Trophoblast cell (in vitro differentiated cells and primary cell): Measurements from ENCODE around the gene CTDSPL.
"Not testable (repeated sequence)": the region's sequence is repeated elsewhere in the genome, so short reads cannot be mapped to it uniquely, and the experiment has no call there.

ENCODE experiments used
- DNase-seq, 2 donors: peaks; one replicate each; pipeline ENCODE4 v3.0.0-alpha.2; 2016
- H2AFZ ChIP-seq: 2 replicates; pipeline ENCODE4 v1.6.1; 2013; ENCODE audit warnings: low read length, moderate library complexity, mild to moderate bottlenecking; ENCODE audit not compliant: insufficient read depth, poor library complexity
- H2AK5ac ChIP-seq: 2 replicates; pipeline ENCODE4 v1.6.1; 2013; ENCODE audit warnings: mild to moderate bottlenecking, low read length
- H2BK120ac ChIP-seq: 2 replicates; pipeline ENCODE4 v1.6.1; 2013; ENCODE audit warnings: low read length, mild to moderate bottlenecking, moderate library complexity; ENCODE audit not compliant: insufficient read depth, poor library complexity
- H2BK12ac ChIP-seq: 2 replicates; pipeline ENCODE4 v1.6.1; 2013; ENCODE audit warnings: mild to moderate bottlenecking, low read length, moderate library complexity
- H2BK5ac ChIP-seq: 2 replicates; pipeline ENCODE4 v1.6.1; 2013; ENCODE audit warnings: low read length, low read depth, moderate library complexity, mild to moderate bottlenecking; ENCODE audit not compliant: poor library complexity
- H3K14ac ChIP-seq: 2 replicates; pipeline ENCODE4 v1.6.1; 2013; ENCODE audit warnings: mild to moderate bottlenecking, low read length
- H3K18ac ChIP-seq: 2 replicates; pipeline ENCODE4 v1.6.1; 2013; ENCODE audit warnings: mild to moderate bottlenecking, low read length
- H3K23ac ChIP-seq: 2 replicates; pipeline ENCODE4 v1.6.1; 2013; ENCODE audit warnings: low read length
- H3K27ac ChIP-seq: 2 replicates; pipeline ENCODE4 v1.5.1; 2013; ENCODE audit warnings: low read depth, mild to moderate bottlenecking, inconsistent platforms, low read length, moderate library complexity
- H3K27me3 ChIP-seq: 2 replicates; pipeline ENCODE4 v1.6.1; 2013; ENCODE audit warnings: inconsistent platforms, mild to moderate bottlenecking, low read length, moderate library complexity; ENCODE audit not compliant: insufficient read depth
- H3K36me3 ChIP-seq, 2 experiments: 1 replicate in 1 of 2; 2 replicates in 1 of 2; pipeline ENCODE4 v1.6.1; 2013; ENCODE audit warnings: low read length in 2 of 2, mild to moderate bottlenecking in 2 of 2, moderate library complexity in 1 of 2; ENCODE audit not compliant: insufficient read depth in 2 of 2, control insufficient read depth in 1 of 2
- H3K4ac ChIP-seq: 2 replicates; pipeline ENCODE4 v1.6.1; 2013; ENCODE audit warnings: low read depth, mild to moderate bottlenecking, low read length, moderate library complexity
- H3K4me1 ChIP-seq, 2 experiments: 1 replicate in 1 of 2; 2 replicates in 1 of 2; pipeline ENCODE4 v1.6.1; 2013; ENCODE audit warnings: low read length in 2 of 2, mild to moderate bottlenecking in 2 of 2, moderate library complexity in 1 of 2; ENCODE audit not compliant: insufficient read depth in 2 of 2, control insufficient read depth in 1 of 2
- H3K4me2 ChIP-seq: 2 replicates; pipeline ENCODE4 v1.6.1; 2013; ENCODE audit warnings: inconsistent platforms, mild to moderate bottlenecking, low read length, moderate library complexity
- H3K4me3 ChIP-seq: 2 replicates; pipeline ENCODE4 v1.5.1; 2013; ENCODE audit warnings: mild to moderate bottlenecking, low read depth, low read length, inconsistent platforms
- H3K79me1 ChIP-seq: one replicate; pipeline ENCODE4 v1.6.1; 2013; ENCODE audit warnings: low read length
- H3K79me2 ChIP-seq: 2 replicates; pipeline ENCODE4 v1.6.1; 2013; ENCODE audit warnings: low read length, mild to moderate bottlenecking; ENCODE audit not compliant: control insufficient read depth, insufficient read depth, poor library complexity
- H3K9ac ChIP-seq: 2 replicates; pipeline ENCODE4 v1.6.1; 2013; ENCODE audit warnings: mild to moderate bottlenecking, low read length
- H3K9me3 ChIP-seq: 2 replicates; pipeline ENCODE4 v1.6.1; 2013; ENCODE audit warnings: low read depth, mild to moderate bottlenecking, control low read depth, inconsistent platforms, low read length; ENCODE audit not compliant: insufficient read depth
- H4K12ac ChIP-seq: 2 replicates; pipeline ENCODE4 v1.6.1; 2013; ENCODE audit warnings: low read depth, mild to moderate bottlenecking, low read length, moderate library complexity
- H4K8ac ChIP-seq: 2 replicates; pipeline ENCODE4 v1.6.1; 2013; ENCODE audit warnings: low read depth, mild to moderate bottlenecking, low read length, moderate library complexity
- H4K91ac ChIP-seq: one replicate; pipeline ENCODE4 v1.6.1; 2013; ENCODE audit warnings: low read depth, mild to moderate bottlenecking, low read length, moderate library complexity
- WGBS: extraction: QIAGEN DNeasy Blood & Tissue Kit; methylation state at CpG from one replicate; pipeline ENCODE4 v1.1.7; 2013; ENCODE audit warnings: missing lambda C conversion rate; ENCODE audit not compliant: insufficient read length, insufficient coverage; ENCODE audit errors: extremely low coverage; 5-methylcytosine and 5-hydroxymethylcytosine counted together

CTDSPL gene

DNA sequence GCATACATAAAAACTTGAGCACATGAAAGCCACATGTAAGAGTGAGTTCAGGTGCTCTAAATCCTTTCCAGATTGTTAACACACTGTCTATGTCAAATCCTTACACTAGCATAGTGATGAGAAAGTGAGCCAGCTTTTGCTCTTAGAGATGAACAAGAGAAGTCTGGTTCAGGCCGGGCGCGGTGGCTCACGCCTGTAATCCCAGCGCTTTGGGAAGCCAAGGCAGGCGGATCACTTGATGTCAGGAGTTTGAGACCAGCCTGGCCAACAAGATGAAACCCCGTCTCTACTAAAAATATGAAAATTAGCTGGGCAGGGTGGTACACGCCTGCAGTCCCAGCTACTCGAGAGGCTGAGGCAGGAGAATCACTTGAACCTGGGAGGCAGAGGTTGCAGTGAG, 46.5 kb upstream of the CTDSPL start:
- not testable (repeated sequence) for H3K9me3 ChIP-seq, H2AK5ac ChIP-seq, H3K4me2 ChIP-seq, H2BK120ac ChIP-seq, H4K91ac ChIP-seq, H4K12ac ChIP-seq, H3K4me1 ChIP-seq, H3K14ac ChIP-seq, H3K18ac ChIP-seq, H4K8ac ChIP-seq, H3K9ac ChIP-seq, H3K79me2 ChIP-seq, H3K79me1 ChIP-seq, H3K27ac ChIP-seq, H3K23ac ChIP-seq, H3K36me3 ChIP-seq, H2BK12ac ChIP-seq, H2BK5ac ChIP-seq, H3K4me3 ChIP-seq, DNase-seq, H3K4ac ChIP-seq, H2AFZ ChIP-seq, H3K27me3 ChIP-seq
- no CpG with 5 or more reads among the region's 9 CpGs for WGBS

DNA sequence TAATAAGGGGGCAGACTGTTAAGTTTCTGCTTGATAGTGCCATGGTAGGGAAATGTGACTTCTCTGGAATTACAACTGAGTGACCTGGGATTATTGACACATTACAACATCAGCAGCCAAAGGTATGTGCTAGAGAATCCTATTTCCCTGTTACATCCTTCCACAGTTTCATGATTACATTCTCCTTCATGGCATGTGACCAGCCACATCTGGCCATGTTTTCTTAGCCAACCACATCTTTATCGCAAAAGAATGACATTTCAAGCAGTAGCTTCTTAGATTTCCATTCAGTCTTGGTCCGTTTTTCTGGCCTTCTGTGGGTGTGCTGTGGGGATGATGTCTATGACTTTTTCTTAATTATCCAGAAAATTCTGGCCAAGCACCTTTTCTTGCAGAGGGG, 45.4 kb upstream of the CTDSPL start:
- Histone ChIP-seq H3K79me2 (no peaks in the 10 kb centered on the region), H3K18ac (no peak overlapping the region), H3K4me2 (no peak overlapping the region), H4K8ac (no peak overlapping the region), H3K27ac (no peak overlapping the region), H2BK120ac (no peak overlapping the region), H3K4me1 (peaks cover 0 to 3% of the 10 kb centered on the region in 2 experiments), H3K79me1 (no peaks in the 10 kb centered on the region), H3K14ac (no peak overlapping the region), H3K27me3 (no peaks in the 10 kb centered on the region), H3K23ac (no peak overlapping the region), H2AK5ac (no peak overlapping the region), H3K9me3 (no peaks in the 10 kb centered on the region), H2BK12ac (no peak overlapping the region), H4K91ac (no peak overlapping the region), H2BK5ac (no peak overlapping the region), H2AFZ (no peak overlapping the region), H3K4me3 (no peak overlapping the region), H3K9ac (no peak overlapping the region), H3K4ac (no peak overlapping the region), H4K12ac (no peak overlapping the region), H3K36me3 (peaks cover 0 to 3% of the 10 kb centered on the region in 2 experiments)
- DNase-seq, result no peak
- WGBS, result no CpG with 5 or more reads among the region's 2 CpGs

DNA sequence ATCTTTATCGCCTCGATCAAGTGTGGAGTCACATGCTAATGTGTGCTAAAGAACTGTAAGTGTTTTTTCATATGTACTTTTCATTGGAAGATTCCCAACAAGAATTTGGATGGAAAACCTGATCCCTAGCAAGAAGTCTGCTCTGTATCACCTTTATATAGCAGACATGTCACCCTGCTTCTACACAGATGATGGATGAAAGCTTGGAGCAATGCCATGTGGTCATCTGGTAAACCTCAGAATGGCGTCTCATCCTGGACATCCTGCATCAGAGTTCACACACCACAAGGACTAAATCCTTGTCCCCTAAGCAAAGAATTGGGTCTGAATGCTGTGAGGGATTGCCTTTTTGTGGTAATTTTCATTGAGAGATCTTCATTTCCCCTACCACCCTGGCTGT, 42.1 kb upstream of the CTDSPL start:
- H3K14ac ChIP-seq, result no peak overlapping the region
- no peak for DNase-seq
- no peak overlapping the region for H2AFZ ChIP-seq
- H3K9ac ChIP-seq, result no peak overlapping the region
- H3K4me1 ChIP-seq, result peaks cover 0 to 3% of the 10 kb centered on the region in 2 experiments
- no peaks in the 10 kb centered on the region for H3K9me3 ChIP-seq
- no CpG with 5 or more reads among the region's 3 CpGs for WGBS
- no peaks in the 10 kb centered on the region for H3K79me1 ChIP-seq
- H2BK120ac ChIP-seq, result no peak overlapping the region
- no peak overlapping the region for H2AK5ac ChIP-seq
- H3K4me3 ChIP-seq, result no peak overlapping the region
- no peaks in the 10 kb centered on the region for H3K79me2 ChIP-seq
- no peaks in the 10 kb centered on the region for H3K27me3 ChIP-seq
- H4K8ac ChIP-seq, result no peak overlapping the region
- H4K91ac ChIP-seq, result no peak overlapping the region
- no peak overlapping the region for H4K12ac ChIP-seq
- H3K23ac ChIP-seq, result no peak overlapping the region
- H2BK5ac ChIP-seq, result no peak overlapping the region
- H3K4me2 ChIP-seq, result no peak overlapping the region
- H3K36me3 ChIP-seq, result peaks cover 0 to 3% of the 10 kb centered on the region in 2 experiments
- no peak overlapping the region for H3K4ac ChIP-seq
- H2BK12ac ChIP-seq, result no peak overlapping the region
- H3K18ac ChIP-seq, result no peak overlapping the region
- no peak overlapping the region for H3K27ac ChIP-seq

DNA sequence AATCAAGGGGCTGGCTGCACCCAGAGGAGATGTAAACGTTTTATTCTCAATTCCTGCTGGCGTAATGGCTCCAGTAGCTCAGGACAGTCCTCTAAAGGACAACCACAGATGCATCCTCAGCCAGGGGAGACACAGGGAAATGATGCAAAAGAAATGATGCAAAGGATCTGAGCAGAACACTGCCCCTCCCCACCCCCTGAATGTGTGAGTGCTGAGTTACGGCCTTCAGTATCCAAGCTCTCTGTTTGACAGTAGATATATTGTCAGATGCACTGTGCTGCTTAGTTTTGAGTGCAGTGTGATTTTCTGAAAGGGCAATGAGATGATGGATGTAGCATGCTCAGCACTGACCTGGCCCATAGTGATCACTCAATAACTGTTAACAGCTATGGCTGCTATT, 41.4 kb upstream of the CTDSPL start:
- WGBS, result no CpG with 5 or more reads among the region's 3 CpGs
- no peaks in the 10 kb centered on the region for H3K79me1 ChIP-seq

More for the DNA sequence above, 41.4 kb upstream of the CTDSPL start:
- no peak overlapping the region for H3K4ac ChIP-seq
- H3K4me3 ChIP-seq, result no peak overlapping the region
- no peak overlapping the region for H4K12ac ChIP-seq
- H3K23ac ChIP-seq, result no peak overlapping the region
- no peak overlapping the region for H4K91ac ChIP-seq
- no peak overlapping the region for H3K18ac ChIP-seq
- no peak overlapping the region for H2BK5ac ChIP-seq
- H3K36me3 ChIP-seq, result peaks cover 0 to 3% of the 10 kb centered on the region in 2 experiments
- no peaks in the 10 kb centered on the region for H3K9me3 ChIP-seq
- no peak overlapping the region for H3K27ac ChIP-seq
- H4K8ac ChIP-seq, result no peak overlapping the region
- no peak for DNase-seq
- H3K14ac ChIP-seq, result no peak overlapping the region
- no peak overlapping the region for H3K9ac ChIP-seq
- H2AFZ ChIP-seq, result no peak overlapping the region
- H2BK12ac ChIP-seq, result no peak overlapping the region
- no peak overlapping the region for H3K4me2 ChIP-seq
- H2BK120ac ChIP-seq, result no peak overlapping the region
- H2AK5ac ChIP-seq, result no peak overlapping the region
- H3K4me1 ChIP-seq, result peaks cover 0 to 3% of the 10 kb centered on the region in 2 experiments
- H3K79me2 ChIP-seq, result no peaks in the 10 kb centered on the region
- H3K27me3 ChIP-seq, result no peaks in the 10 kb centered on the region
